Brain microvascular endothelial cell (primary cell): ENCODE measurements around the gene PTK6.

Experiments
- DNase-seq: peaks from one replicate; pipeline ENCODE4 v3.0.0-alpha.2; 2020
- H3K27ac ChIP-seq: fragments of 250-450 bp; sonication (Bioruptor Pico); 2 replicates; pipeline ENCODE4 v1.5.1; 2020; ENCODE audit warnings: mild to moderate bottlenecking, moderate library complexity
- H3K27me3 ChIP-seq: fragments of 250-450 bp; sonication (Bioruptor Pico); replicated peaks from 2 replicates; pipeline ENCODE4 v1.5.1; 2020; ENCODE audit warnings: mild to moderate bottlenecking
- H3K36me3 ChIP-seq: fragments of 250-450 bp; sonication (Bioruptor Pico); replicated peaks from 2 replicates; pipeline ENCODE4 v1.5.1; 2020; ENCODE audit warnings: mild to moderate bottlenecking
- H3K4me3 ChIP-seq: 2 replicates; pipeline ENCODE4 v1.5.1; 2011; ENCODE audit warnings: low read depth, mild to moderate bottlenecking, control low read depth, low read length, moderate library complexity
- in situ Hi-C: cut with HindIII; loops from 2 replicates; pipeline ENCODE4 v1.10.0; 2017; ENCODE audit warnings: low sequenced_read_pairs, low pct_ligation_motif_present
- TF ChIP-seq, protein P1 (sequence below): IDR thresholded peaks from 2 replicates; pipeline ENCODE4 v1.5.1; 2011; ENCODE audit warnings: low read depth, mild to moderate bottlenecking, moderate library complexity, low read length, control low read depth, inconsistent platforms; ENCODE audit errors: missing control alignments

Gene PTK6

GRCh38 chr20:63500151-63500901, 36.9 kb downstream of the PTK6 start:
- no peak for DNase-seq
- H3K27me3 ChIP-seq, result peaks cover 19% of the 10 kb centered on the region
- H3K4me3 ChIP-seq, result no peak overlapping the region
- in situ Hi-C loops, result no loop called here
- no peak overlapping the region for H3K27ac ChIP-seq
- H3K36me3 ChIP-seq, result no peaks in the 10 kb centered on the region
- TF ChIP-seq, protein P1, sequence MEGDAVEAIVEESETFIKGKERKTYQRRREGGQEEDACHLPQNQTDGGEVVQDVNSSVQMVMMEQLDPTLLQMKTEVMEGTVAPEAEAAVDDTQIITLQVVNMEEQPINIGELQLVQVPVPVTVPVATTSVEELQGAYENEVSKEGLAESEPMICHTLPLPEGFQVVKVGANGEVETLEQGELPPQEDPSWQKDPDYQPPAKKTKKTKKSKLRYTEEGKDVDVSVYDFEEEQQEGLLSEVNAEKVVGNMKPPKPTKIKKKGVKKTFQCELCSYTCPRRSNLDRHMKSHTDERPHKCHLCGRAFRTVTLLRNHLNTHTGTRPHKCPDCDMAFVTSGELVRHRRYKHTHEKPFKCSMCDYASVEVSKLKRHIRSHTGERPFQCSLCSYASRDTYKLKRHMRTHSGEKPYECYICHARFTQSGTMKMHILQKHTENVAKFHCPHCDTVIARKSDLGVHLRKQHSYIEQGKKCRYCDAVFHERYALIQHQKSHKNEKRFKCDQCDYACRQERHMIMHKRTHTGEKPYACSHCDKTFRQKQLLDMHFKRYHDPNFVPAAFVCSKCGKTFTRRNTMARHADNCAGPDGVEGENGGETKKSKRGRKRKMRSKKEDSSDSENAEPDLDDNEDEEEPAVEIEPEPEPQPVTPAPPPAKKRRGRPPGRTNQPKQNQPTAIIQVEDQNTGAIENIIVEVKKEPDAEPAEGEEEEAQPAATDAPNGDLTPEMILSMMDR, result no peak

- H3K36me3 ChIP-seq, result no peaks in the 10 kb centered on the region
- no peak overlapping the region for H3K27ac ChIP-seq
- in situ Hi-C loops, result no loop called here
- peaks cover 19% of the 10 kb centered on the region for H3K27me3 ChIP-seq
- TF ChIP-seq, protein P1, result no peak
- no peak overlapping the region for H3K4me3 ChIP-seq
- DNase-seq, result no peak
Observed at GRCh38 chr20:63499338-63499969, 37.7 kb downstream of the PTK6 start.

DNA sequence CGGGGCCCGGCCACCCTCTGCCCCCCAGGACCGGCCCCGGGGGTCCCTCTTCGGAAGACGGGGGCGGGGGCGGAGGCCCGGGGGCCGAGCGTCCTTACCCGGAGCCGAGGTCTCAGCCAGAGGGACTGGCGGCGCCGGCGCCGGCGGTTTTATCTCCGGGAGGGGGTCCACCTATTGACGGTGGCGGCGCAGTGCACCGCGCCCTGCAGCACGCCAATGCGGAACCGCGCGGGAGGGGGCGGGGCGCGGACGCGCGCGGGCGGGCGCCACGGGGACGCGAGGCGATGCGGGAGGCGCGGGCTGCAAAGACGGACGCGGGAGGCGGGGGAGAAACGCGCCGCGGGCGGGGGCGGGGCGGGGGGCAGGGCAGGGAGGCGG, 38.2 kb downstream of the PTK6 start, which contains the start of gene EEF1A2:
Gene EEF1A2 (minus strand): TSS at position 124 of the 378 bp plus-strand sequence. CDS start 1,320 bp downstream, outside the sequence.
- TF ChIP-seq, protein P1, result no peak
- Histone ChIP-seq H3K36me3 (no peaks in the 10 kb centered on the region), H3K4me3 (no peak within 1 kb of the TSS), H3K27me3 (peaks cover 19% of the 10 kb centered on the region), H3K27ac (no peak within 1 kb of the TSS)
- in situ Hi-C loops, result no loop called here
- no peak for DNase-seq

DNA sequence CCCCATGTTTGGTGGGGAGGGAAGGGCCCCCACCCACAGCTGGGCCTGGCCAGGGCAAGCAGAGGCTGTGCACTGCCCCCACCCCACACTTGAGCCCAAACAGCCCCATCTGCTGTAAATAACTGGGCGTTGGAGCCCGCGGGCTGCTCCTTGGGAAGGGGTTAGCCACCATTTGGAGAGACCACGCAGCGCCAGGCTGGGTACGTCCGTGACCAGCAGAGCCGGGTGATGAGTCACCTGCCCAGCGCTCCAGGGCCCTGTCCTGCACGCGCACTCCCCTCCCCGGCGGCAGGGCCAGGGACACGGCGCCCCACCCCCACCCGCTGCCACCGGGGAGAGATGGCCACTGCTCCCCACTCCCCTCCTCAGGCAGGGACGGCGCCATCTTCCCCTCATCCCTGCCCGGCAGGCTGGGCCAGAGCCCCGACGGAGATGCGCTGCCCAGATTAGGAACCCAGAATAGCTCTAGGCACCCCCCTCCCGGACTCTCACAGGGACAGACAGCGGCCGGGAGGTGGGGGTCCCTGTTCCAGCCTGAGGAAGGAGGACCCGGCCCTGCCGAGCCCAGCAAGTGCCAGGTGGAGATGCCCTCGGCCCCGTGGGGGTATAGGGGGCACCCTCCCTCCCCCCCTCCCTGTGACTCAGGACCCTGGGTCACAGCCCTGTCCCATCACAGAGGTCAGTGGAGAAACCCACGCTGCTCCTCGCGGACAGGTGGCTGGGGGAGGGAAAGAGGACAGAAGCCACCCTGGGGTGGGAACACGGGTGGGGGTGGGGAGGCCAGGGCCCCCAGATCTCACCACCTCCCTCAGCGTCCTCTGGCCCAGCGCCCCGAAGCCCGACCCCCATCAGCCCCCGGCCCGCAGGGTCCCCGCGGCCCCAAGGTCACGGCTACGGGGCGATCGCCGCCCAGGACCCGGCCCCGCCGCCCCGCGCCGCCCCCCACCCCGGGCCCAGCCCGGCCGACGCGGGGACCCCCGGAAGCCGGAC, 38.9 kb downstream of the PTK6 start:
- Histone ChIP-seq H3K36me3 (no peaks in the 10 kb centered on the region), H3K27me3 (peaks cover 17% of the 10 kb centered on the region), H3K27ac (no peak overlapping the region), H3K4me3 (no peak overlapping the region)
- in situ Hi-C loops, result no loop called here
- DNase-seq, result peak; percentile 13
- TF ChIP-seq, protein P1, result no peak

- Histone ChIP-seq H3K36me3 (no peaks in the 10 kb centered on the region), H3K27me3 (peaks cover 15% of the 10 kb centered on the region), H3K4me3 (no peak overlapping the region), H3K27ac (no peak overlapping the region)
- in situ Hi-C loops, result no loop called here
- TF ChIP-seq, protein P1, result no peak
- no peak for DNase-seq
Observed at GRCh38 chr20:63497138-63497945, 39.8 kb downstream of the PTK6 start.
